GM21529 (cell line): ENCODE results near the gene SLC3A2.

Source experiments
- ATAC-seq: cut with Tn5 transposase; IDR thresholded peaks from one replicate; pipeline ENCODE4 v1.9.1; 2021; ENCODE audit not compliant: unreplicated experiment

SLC3A2 gene

DNA sequence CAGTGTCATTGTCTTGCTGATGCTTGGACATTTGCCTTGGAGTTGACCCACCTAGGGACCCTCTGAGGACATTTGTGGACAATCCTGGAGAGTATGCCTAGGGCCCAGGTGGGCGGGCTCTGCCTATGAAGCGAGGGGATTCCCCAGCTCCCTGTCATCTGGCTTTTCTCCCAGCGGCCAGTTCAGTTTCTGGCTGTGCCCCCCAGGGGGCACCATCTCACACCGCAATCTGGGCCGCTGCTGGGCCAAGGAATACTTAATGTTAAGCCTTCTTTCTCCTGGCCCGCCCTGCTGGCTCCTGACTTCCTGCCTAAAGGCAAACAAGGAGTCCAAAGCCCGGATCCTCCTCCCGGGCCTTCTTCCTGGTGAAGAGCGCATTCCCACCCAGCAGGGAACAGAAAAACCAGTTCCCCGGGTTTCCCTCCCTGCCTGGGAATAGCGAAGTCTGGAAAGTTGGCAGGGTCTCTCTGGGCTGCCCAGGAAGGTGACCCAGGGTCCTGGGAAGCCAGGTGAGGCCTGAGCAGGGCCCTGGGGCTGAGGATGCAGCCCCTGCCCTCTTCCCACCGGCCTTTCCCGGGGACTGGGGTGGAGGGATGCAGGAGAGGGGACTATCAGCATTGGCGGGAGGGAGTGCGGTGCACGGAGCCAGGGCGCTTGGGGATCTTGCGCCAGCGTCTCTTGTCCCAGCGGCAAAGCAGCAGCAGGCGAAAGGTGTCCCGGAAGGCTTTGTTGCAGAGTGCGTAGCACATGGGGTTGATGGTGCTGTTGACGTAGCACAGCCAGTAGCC lies 28.6 kb downstream of the SLC3A2 start:
- ATAC-seq = no peak

DNA sequence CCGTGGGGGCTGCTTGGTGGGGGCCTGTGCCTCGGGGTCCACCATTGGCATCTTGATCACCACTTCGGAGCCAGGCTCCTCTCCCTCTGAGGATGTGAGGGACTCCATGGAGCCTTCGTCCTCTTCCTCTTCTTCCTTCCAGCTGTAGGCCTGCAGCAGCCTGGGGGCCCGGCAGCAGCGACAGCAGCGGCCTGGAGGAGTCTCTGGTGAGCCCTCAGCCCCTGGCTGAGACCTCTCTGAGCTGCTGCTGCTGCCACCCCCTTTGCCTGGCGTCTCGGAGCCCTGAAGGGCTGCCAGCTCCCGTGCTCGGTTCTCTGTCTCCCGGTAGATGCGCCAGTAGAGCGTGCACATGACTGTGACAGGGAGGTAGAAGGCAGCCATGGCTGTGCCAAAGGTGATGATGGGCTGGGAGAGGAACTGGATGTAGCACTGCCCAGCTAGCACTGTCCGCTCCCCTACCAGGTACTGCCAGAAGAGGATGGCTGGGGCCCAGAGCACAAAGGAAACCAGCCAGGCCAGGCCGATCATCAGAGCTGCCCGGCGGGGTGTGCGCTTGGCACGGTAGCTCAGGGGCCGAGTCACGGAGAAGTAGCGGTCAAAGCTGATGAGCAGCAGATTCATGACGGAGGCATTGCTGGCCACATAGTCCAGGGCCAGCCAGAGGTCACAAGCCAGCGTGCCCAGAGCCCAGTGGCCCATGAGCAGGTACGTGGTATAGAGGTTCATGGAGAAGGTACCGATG lies 29.6 kb downstream of the SLC3A2 start:
- ATAC-seq = no peak

DNA sequence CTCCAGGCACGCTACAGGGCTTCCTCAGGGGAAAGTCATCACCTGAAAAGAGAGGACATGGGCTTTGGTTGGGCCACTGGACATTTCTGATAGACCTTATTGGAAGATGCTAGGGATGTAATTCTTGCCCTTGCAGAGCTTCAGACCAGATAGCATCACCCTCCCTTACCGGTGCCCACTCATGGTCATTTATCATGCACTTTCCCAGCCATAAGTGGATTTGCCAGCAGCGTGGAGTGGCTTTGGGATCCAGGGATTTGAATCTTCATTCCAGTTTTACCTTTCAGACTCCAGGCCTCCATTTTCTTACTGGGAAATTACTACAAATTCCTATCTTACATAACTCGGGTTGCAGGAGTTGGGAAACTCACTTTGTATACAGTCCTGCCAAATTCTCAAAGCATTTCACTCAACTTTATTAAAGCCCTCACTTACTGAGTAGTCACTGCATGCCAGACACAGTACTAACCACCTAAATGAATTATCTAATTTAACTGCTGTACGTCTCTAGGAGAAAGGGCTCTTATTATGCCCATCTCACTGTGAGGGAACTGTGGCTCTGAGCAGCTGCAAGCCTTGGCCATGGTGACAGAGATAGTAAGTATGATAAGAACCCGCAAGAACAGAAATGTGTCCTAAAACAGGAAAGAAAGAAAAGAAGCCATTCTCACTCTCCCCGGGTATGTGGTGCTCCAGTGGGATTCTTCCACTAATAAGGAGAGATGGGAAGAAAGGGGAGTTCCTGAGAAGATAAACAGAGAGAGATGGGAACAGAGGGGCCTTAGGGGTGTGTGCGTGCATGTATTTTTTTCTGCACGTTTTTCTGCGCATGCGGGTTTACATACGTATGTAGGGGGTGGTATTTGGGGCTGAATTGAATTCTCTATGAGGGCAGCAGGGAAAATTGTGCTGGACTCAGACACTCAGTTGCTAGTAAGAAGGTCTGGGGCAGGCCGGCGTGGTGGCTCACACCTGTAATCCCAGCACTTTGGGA lies 30.7 kb downstream of the SLC3A2 start:
- ATAC-seq = no peak

DNA sequence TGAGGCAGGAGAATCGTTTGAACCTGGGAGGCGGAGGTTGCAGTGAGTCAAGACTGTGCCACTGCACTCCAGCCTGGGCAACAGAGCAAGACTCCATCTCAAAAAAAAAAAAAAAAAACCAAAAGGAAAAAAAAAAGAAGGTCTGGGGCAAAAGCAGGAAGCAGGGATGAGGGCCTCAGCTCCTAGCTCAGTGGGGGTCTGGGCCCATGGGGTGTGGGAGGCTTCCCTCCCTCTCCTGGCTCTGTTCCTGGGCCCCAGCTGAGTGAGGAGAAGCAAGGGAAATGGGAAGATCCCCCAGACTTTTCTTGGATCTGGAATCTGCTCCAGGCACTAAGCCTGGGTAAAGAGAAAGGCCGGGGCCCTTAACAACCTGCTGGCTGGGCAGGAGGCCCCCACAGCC lies 31.6 kb downstream of the SLC3A2 start:
- no peak for ATAC-seq

DNA sequence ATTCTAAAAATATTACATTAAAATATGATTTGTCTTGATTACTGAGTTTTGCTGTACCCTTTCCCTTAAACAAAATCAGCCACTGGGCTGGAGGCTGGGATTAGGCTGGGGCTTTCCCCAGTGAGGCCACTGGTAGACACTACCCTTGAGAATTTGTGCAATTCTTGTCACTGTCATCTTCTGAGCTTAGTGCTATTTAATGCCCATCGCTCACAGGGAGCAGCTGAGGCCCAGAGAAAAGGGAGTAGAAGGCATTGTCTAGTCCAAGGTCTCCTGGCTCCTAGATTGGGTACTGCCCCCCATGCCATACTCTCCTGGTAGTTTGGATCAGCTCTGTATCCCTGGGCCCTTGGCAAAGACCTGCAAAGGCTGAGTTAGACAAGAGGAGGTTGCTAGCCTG lies 33.7 kb downstream of the SLC3A2 start:
- no peak for ATAC-seq

DNA sequence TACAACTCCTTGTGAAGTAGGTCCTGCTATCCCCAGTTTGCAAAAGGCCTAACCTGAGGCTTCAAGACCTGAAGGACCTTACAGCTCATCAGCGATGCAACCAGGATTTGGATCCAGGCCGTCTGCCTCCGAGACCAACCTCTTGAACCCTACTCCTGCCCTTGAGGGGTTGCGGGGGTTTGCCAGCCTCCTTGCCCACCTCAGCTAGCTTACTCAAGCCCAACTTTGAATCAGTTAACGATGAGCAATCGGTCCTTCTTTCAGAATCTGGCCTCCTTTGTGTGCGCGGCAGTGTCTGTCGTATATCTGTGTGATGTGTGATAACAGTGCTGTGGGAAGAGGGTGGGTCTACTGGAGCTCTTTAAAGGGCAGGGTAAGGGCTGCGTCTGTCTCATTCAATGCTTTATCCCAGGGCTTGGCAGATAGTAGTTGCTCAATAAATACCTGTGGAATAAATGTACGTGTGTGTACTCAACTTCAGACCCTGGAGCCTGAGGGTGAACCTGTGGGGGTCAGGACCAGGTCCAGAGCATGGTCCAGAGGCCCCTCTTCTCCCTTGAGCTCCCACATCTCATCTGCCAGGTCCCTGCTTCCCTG lies 37.3 kb downstream of the SLC3A2 start:
- ATAC-seq = no peak

DNA sequence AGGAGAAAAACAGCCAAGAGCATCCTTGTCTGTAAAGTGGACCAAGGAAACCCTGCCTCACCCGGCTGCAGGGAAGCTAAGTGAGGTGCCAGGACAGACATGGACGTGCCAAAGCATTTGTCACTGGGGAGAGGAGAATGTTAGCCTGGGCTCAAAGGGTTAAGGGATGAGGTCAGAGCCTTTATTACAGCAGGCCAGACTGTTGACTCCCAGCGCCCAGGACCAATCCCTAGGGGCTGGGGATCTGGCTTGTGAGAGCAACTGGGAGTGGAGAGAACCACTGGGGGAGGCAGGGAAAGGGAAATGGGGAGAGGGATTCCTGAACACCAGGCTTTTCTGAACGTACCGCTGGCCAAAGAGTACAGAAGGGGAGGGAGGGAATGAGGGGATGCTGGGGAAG lies 37.8 kb downstream of the SLC3A2 start:
- ATAC-seq = no peak

DNA sequence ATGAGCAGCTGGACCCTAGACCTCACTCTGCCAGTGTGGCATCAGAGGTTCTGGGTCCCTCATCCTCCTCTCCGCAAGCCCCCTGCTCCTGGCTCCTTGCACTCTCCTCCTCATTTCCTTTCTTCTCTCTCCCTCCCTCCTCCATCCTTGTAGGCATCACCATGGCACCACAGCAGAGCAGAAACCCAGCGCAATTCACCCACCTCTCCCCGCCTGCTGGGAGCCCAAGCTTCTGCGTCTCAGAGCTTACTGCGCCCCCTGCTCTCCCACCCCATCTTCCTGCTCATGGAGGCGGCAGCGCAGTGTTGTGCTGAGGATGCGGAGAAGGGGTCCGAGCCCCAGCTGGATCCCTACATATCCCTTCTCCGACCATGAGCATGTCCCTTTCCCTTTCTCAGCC lies 38.8 kb downstream of the SLC3A2 start:
- ATAC-seq = no peak

DNA sequence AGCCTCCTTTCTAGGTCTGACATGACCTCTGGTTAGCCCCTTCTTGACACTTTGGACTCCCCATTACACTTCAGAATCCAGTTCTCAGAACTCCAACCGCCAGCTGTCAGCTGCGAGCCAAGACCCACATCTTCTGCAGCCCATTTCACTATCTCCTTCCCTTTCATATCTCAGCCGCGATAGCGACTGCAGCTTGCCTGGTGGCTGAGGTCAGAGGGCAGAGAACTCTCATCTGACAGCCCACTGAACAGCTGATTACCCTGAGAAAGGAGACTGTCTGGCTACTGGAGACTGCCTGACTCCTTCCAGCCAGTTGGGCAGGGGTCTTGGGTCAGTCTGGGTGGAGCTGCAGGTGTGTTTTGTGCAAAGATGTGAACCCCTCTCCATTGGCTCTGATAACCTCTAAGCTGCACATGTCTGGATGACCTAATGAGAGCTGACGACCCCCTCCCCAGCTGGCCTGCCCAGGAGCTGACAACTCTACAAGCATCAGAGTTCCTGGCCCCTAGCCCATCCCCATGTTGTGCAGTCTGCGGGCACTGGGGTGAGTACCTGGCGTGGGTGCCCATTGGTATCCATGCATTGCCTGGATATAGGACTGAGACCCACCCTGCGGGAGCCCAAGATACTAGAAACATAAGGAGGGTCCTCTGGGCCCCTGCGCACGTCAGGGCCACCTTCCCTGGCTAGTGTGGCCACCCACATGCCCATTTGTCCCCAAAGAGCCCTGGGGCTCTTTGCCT lies 39.4 kb downstream of the SLC3A2 start:
- ATAC-seq = no peak

DNA sequence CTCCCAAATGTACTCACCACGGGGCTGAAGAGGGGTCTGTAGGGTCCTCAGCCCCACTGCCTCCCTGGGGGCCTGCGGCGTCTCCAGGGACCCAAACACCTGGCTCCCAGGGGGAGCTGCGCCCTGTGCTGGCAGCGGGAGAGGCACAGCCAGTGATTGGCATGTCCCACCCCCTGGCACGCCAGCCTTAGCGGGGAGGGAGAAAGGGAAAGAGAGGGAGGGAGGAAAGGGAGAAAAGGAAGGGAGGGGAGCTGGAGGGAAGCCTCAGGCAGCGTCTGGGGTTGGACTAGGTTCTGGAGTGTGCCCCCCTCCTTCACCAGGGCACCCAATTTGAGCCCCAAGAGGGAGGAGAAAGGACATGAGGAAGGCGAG lies 40.5 kb downstream of the SLC3A2 start, which contains the start of gene CHRM1:
TSS of gene CHRM1 (minus strand) at position 163 of the 372 bp plus-strand sequence. CDS start 10,263 bp downstream, outside the sequence.
- ATAC-seq = no peak

DNA sequence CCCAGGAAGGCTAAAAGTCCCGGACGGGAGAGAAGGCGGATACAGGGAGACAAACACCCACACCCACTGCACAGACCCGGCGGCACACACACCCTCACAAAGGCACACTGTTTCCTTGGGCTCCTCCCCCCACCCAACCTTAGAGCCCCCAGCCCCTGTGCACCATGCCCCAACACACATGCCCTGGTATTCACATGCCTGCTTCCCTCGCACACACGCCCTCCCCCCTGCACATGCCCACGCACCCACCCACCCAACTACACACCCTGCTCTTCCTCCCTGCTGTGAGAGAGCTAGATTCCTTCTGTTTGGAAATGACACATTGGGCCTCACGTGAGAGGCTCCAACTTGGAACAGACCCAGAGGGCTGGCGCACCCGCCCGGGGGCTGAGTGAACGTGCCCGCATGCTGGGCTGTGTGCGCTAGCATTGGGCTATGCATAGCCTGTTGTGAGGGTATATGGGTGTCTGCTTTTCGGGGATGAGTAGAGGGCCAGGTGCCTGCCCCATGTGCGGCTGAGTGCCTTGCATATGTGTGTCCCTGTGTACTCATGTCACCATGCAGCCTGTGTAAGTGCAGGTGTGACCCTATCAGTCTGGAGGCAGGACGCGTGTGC lies 41.0 kb downstream of the SLC3A2 start:
- ATAC-seq = no peak

DNA sequence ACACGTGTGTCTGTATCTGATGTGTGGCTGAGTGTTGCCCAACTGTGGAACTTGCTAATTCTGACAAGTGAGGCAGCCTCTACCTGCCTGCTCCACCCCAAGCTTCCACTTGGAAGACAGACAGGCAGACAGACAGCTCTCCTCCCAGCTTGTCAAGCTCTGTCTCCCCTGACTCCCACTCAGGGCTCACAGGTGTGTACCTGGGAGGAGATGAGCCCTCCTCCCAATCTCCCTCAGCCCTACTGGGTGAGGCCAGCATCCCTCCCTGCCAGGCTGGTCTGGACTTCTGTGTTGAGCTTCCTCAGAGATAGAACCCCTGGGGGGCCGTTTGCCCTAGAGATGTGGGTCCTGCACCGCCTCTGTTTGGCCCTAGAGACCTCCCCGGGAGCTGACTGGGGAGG lies 41.5 kb downstream of the SLC3A2 start:
- ATAC-seq = no peak

DNA sequence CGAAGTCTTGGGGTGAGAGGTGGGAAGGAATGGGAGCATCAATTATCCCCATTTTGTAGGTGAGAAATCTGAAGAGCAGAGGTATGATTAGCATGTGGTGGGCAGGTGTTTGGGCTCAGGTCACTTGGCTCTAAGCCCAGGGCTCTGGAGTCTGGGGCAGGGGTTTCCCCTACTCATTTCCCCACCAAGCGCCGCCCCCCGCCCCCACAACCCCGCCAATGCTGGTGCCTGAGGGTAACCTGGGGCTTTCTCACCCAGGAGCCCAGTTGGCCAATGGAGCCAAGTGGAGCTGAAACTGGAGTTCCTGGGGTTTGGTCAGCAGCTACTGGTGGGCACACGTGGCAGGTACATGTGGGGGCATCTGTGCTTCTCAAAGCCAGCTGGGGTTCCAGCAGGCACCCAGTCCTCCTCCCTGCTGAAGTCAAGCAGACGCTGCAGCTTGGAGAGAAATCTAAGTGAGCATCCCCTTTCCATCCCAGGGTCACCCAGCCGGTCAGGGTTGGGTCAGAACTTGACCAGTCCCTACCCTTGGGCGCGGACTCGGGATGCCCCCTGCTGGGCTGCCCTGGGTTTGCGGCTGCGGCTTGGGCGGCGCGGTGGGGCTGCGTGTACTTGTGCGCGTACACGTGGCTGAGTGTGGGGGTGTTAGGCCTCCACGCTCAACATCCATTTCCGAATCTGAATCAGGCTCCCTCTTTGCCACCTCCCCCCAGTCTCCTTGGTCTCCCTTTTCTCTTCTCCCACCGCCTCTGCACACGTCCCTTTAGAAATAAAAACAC lies 42.1 kb downstream of the SLC3A2 start:
- no peak for ATAC-seq

DNA sequence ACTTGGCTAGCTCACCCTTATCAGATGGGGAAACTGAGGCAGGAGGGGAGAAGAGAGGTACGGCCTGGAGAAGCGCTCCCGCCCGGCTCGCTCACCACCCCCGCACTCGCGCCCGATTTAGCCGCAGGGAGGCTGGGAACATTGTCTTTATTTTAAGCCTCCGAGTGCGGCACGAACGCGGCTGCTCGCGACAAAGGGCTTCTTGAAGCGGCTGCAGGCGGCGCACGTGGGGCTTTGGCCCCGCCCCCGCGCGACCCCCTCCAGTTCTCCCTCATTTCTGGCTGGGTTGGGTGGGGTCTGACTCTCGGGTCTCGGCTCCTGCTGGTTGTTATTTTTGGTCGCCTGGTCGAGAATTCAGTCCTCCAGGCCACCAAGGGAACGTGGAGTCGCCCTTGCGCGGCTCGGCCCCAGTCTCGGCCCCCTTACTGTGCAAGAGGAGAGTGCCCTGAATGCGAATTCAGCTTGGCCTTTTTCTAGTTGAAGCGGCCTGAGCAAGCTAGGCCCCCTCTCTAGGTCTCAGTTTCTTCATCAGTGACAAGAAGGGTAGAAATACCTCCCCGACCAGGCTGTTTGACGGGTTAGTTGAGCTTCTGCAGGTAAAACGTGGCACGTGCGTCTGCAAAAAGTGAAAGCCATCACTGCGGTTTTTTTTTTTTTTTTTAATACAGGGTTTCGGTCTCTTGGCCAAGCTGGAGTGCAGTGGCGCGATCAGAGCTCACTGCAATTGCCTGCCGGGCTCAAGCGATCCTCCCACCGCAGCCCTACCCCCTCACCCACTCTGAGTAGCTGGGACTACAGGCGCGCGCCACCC lies 43.1 kb downstream of the SLC3A2 start:
- ATAC-seq = no peak

DNA sequence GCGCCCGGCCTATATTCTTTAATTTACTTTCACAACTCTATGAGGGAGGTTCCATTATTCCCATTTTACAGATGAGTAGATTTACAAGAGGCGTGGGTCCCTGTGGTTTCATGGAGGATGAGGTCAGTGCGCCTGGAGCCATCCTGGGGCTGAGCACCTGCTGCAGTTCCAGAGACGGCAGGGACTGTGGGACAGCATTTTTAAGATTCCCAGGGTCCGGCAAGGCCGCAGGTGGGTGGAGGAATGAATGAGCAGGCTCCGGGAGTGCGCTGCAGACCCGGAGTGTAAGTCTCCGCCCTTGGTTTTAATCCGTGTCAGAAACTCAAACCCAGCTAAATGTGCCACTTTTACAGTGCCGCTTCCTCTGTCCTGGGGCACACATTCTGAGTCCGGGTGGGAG lies 44.6 kb downstream of the SLC3A2 start:
- no peak for ATAC-seq

DNA sequence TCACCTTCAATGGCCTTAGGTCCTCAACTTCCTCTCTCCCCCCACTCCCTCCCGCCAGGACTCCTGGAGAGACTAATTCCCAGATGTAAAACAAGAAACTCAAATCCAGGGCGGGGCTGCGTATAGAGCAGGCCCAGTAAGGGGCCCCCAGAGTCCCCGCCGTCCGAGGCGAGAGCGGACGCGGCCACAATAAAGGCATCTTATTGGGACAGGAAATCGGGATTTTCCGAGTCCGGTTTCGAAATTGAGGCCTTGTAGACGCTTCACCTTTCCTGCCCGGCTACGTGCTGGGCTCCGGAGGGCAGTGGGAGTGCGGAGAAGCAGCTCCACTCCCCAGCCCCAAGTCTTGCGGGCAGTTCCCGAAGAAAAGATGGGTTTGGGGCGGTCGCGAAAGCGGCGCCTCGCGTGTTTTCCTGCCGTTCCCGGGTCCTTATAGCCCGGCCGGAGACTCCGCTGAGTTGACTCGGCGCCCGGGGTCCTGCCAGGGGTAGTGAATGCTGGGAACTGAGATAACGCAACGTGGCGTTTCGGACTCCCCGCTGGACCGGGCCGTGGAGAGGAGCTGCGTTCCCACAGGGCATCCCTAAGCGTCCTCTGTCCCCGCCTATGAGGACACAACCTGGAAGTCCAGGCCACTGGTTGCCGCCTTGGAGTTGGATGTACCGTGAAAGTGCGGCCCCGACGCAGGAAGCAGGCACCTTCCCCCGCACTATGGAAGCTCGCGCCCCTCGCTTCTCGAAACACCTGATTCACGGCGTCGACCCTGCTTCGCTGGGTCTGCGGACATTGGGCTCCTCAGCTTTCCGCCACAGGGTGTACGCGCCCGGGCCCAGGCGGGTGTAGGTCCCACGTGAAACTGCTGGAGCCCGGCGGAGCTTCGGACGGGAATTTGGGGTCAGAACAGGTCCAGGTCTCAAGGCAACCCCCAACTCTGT lies 45.3 kb downstream of the SLC3A2 start:
- ATAC-seq = no peak
